NCI-H524 treated with DMSO at 0.1 percent for 48 hours (cell line): Measurements from ENCODE around the gene FLT1.

Source experiments
- DNase-seq: peaks from one replicate; lab custom pipeline; 2025; lab: John Stamatoyannopoulos, UW

FLT1 gene

GRCh38 chr13:28528848-28529247 is 33.9 kb upstream of the FLT1 start:
- DNase-seq, result no peak

GRCh38 chr13:28528388-28528787 is 33.5 kb upstream of the FLT1 start:
- no peak for DNase-seq

GRCh38 chr13:28527629-28528028 is 32.7 kb upstream of the FLT1 start:
- no peak for DNase-seq

GRCh38 chr13:28526876-28527275 is 31.9 kb upstream of the FLT1 start:
- DNase-seq, result no peak

GRCh38 chr13:28522871-28523270 is 27.9 kb upstream of the FLT1 start:
- DNase-seq, result no peak

GRCh38 chr13:28513745-28514144 is 18.8 kb upstream of the FLT1 start:
- DNase-seq, result no peak

- DNase-seq, result no peak
These were observed 15.6 kb upstream of the FLT1 start for GRCh38 chr13:28510542-28510941.

GRCh38 chr13:28510066-28510465 is 15.1 kb upstream of the FLT1 start:
- DNase-seq, result no peak

- DNase-seq, result no peak
These were observed 10.7 kb upstream of the FLT1 start for GRCh38 chr13:28505543-28506135.

- peak; percentile 22 for DNase-seq
These were observed 8.4 kb upstream of the FLT1 start for GRCh38 chr13:28503182-28503967.

- DNase-seq, result no peak
These were observed 6.6 kb upstream of the FLT1 start for GRCh38 chr13:28501547-28501946.

- no peak for DNase-seq
These were observed 4.7 kb upstream of the FLT1 start for GRCh38 chr13:28499609-28500008.

GRCh38 chr13:28498481-28499115 is 3.7 kb upstream of the FLT1 start:
- DNase-seq, result no peak

- no peak for DNase-seq
These were observed 2.4 kb upstream of the FLT1 start for GRCh38 chr13:28497143-28497876.

- no peak for DNase-seq
These were observed 1.2 kb upstream of the FLT1 start for GRCh38 chr13:28496188-28496564.

GRCh38 chr13:28495538-28496187 is 735 bp upstream of the FLT1 start:
- DNase-seq, result no peak

GRCh38 chr13:28494504-28494777 is 487 bp downstream of the FLT1 start:
- DNase-seq, result no peak

- DNase-seq, result no peak
These were observed 1.0 kb downstream of the FLT1 start for GRCh38 chr13:28493740-28494503.

- DNase-seq, result no peak
These were observed 2.2 kb downstream of the FLT1 start for GRCh38 chr13:28492569-28493367.

- DNase-seq, result no peak
These were observed 4.9 kb downstream of the FLT1 start for GRCh38 chr13:28490061-28490460.

- peak; percentile 73 for DNase-seq
These were observed 5.4 kb downstream of the FLT1 start for GRCh38 chr13:28489524-28489931.
